WTC11 (cell line): ENCODE data around the gene CELSR3.

Source experiments
- ELF4 ChIP-seq: sonication (generic); formaldehyde crosslinking; IDR thresholded peaks from 2 replicates; pipeline ENCODE4 v1.8.1; 2022; ENCODE audit warnings: low read depth, mild to moderate bottlenecking, moderate library complexity, missing genetic modification reagents
- SP1 ChIP-seq: sonication (generic); formaldehyde crosslinking; conservative IDR thresholded peaks from 2 replicates; pipeline ENCODE4 v1.8.1; 2022; ENCODE audit warnings: missing genetic modification reagents
- TF ChIP-seq, protein P1 (sequence below): fragments of 200-600 bp; IDR thresholded peaks from 2 replicates; pipeline ENCODE4 v1.8.0; 2022; ENCODE audit warnings: antibody characterized with exemption

- no peak for TF ChIP-seq ELF4 (CRISPR knock-in tag)
- TF ChIP-seq, protein P1, sequence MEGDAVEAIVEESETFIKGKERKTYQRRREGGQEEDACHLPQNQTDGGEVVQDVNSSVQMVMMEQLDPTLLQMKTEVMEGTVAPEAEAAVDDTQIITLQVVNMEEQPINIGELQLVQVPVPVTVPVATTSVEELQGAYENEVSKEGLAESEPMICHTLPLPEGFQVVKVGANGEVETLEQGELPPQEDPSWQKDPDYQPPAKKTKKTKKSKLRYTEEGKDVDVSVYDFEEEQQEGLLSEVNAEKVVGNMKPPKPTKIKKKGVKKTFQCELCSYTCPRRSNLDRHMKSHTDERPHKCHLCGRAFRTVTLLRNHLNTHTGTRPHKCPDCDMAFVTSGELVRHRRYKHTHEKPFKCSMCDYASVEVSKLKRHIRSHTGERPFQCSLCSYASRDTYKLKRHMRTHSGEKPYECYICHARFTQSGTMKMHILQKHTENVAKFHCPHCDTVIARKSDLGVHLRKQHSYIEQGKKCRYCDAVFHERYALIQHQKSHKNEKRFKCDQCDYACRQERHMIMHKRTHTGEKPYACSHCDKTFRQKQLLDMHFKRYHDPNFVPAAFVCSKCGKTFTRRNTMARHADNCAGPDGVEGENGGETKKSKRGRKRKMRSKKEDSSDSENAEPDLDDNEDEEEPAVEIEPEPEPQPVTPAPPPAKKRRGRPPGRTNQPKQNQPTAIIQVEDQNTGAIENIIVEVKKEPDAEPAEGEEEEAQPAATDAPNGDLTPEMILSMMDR: no peak
- no peak for TF ChIP-seq SP1 (CRISPR knock-in tag)
Observed at GRCh38 chr3:48672522-48672921, 9.8 kb upstream of the CELSR3 start.
